ENCODE measurements around the gene ZBTB7A.

Gene ZBTB7A

GRCh38 chr19:4083677-4084546 lies 17.2 kb upstream of the ZBTB7A start:
- no peak overlapping the region for H3K27ac ChIP-seq (ENCODE audit: insufficient read depth, low read depth, low read length, poor library complexity, severe bottlenecking)
- no peaks in the 10 kb centered on the region for H3K9me3 ChIP-seq (ENCODE audit: control insufficient read depth, low read length)
- WGBS, 2 experiments, result 85 to 86% methylated on average over 28 of the region's 28 CpGs

DNA sequence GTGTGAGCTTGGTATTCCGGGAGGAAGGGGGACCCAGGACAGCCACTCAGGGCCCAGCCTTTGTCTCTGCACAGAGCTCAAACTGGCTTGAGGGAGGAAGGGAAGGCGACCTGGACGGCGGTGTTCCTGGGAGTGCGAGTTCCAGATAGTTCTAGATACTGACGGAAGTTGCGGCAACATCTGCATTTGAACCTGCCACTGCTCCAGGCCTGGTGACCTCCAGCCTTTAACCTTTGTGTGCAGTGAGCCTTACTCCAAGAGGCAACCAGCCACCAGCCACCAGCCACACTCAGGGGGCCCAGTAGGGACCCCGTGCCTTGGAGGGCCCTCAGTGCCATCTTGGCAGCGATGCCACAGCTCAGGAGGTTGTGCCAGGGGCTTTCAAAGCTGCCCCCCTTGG lies 15.5 kb upstream of the ZBTB7A start:
- 83 to 84% methylated on average over 9 of the region's 9 CpGs for WGBS, 2 experiments
- H3K27ac ChIP-seq (ENCODE audit: insufficient read depth, low read depth, low read length, poor library complexity, severe bottlenecking), result no peak overlapping the region
- H3K36me3 ChIP-seq (ENCODE audit: control insufficient read depth, insufficient read depth, low read length), result no peaks in the 10 kb centered on the region
- no peaks in the 10 kb centered on the region for H3K9me3 ChIP-seq (ENCODE audit: control insufficient read depth, low read length)
- H3K27me3 ChIP-seq (ENCODE audit: control insufficient read depth, insufficient read depth, low read length, poor library complexity, severe bottlenecking), result no peaks in the 10 kb centered on the region
- H3K4me3 ChIP-seq (ENCODE audit: insufficient read depth, low read depth, low read length), result no peak overlapping the region
- H3K4me1 ChIP-seq (ENCODE audit: control insufficient read depth, insufficient read depth, low read length), result no peaks in the 10 kb centered on the region

More at GRCh38 chr19:4083677-4084546, 17.2 kb upstream of the ZBTB7A start:
- Histone ChIP-seq H3K4me1 (ENCODE audit: control insufficient read depth, insufficient read depth, low read length) (no peaks in the 10 kb centered on the region), H3K4me3 (ENCODE audit: insufficient read depth, low read depth, low read length) (no peak overlapping the region), H3K36me3 (ENCODE audit: control insufficient read depth, insufficient read depth, low read length) (no peaks in the 10 kb centered on the region), H3K27me3 (ENCODE audit: control insufficient read depth, insufficient read depth, low read length, poor library complexity, severe bottlenecking) (no peaks in the 10 kb centered on the region)

DNA sequence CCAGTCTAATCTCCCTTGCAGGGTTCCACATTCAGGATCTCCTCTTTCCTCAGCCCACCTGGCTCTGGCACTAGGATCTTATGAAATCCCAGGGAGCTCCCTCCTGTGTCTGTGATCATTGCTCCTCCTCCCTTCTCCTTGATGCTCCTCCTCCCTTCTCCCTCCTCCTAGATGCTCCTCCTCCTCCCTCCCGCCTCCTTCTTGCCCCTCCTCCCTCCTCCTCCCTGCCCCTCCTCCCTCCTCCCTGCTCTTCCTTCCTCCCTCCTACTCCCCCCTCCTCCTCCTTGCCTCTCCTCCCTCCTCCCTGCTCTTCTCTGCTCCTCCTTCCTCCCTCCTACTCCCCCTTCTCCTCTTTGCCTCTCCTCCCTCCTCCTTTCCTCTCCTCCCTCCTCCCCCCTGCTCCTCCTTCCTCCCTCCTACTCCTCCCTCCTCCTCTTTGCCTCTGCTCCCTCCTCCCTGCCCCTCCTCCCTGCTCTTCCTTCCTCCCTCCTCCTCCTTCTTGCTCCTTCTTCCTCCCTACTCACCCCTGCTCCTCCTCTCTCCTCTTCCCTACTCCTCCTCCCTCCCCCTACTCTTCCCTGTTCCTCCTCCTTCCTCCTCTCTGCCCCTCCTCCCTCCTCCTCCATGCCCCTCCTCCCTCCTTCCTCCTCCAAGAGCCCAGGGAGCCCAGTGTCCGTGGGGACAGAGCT lies 14.9 kb upstream of the ZBTB7A start:
- Histone ChIP-seq H3K36me3 (ENCODE audit: control insufficient read depth, insufficient read depth, low read length) (no peaks in the 10 kb centered on the region), H3K9me3 (ENCODE audit: control insufficient read depth, low read length) (no peaks in the 10 kb centered on the region), H3K27ac (ENCODE audit: insufficient read depth, low read depth, low read length, poor library complexity, severe bottlenecking) (no peak overlapping the region), H3K4me3 (ENCODE audit: insufficient read depth, low read depth, low read length) (no peak overlapping the region), H3K27me3 (ENCODE audit: control insufficient read depth, insufficient read depth, low read length, poor library complexity, severe bottlenecking) (no peaks in the 10 kb centered on the region), H3K4me1 (ENCODE audit: control insufficient read depth, insufficient read depth, low read length) (no peaks in the 10 kb centered on the region)
- 35 to 43% methylated on average over 2 of the region's 2 CpGs for WGBS, 2 experiments

- 81 to 83% methylated on average over 6 of the region's 6 CpGs for WGBS, 2 experiments
- Histone ChIP-seq H3K27ac (ENCODE audit: insufficient read depth, low read depth, low read length, poor library complexity, severe bottlenecking) (no peak overlapping the region), H3K27me3 (ENCODE audit: control insufficient read depth, insufficient read depth, low read length, poor library complexity, severe bottlenecking) (no peaks in the 10 kb centered on the region), H3K4me1 (ENCODE audit: control insufficient read depth, insufficient read depth, low read length) (no peaks in the 10 kb centered on the region), H3K36me3 (ENCODE audit: control insufficient read depth, insufficient read depth, low read length) (no peaks in the 10 kb centered on the region), H3K4me3 (ENCODE audit: insufficient read depth, low read depth, low read length) (no peak overlapping the region), H3K9me3 (ENCODE audit: control insufficient read depth, low read length) (no peaks in the 10 kb centered on the region)
Observed at GRCh38 chr19:4080473-4080872, 13.8 kb upstream of the ZBTB7A start.

DNA sequence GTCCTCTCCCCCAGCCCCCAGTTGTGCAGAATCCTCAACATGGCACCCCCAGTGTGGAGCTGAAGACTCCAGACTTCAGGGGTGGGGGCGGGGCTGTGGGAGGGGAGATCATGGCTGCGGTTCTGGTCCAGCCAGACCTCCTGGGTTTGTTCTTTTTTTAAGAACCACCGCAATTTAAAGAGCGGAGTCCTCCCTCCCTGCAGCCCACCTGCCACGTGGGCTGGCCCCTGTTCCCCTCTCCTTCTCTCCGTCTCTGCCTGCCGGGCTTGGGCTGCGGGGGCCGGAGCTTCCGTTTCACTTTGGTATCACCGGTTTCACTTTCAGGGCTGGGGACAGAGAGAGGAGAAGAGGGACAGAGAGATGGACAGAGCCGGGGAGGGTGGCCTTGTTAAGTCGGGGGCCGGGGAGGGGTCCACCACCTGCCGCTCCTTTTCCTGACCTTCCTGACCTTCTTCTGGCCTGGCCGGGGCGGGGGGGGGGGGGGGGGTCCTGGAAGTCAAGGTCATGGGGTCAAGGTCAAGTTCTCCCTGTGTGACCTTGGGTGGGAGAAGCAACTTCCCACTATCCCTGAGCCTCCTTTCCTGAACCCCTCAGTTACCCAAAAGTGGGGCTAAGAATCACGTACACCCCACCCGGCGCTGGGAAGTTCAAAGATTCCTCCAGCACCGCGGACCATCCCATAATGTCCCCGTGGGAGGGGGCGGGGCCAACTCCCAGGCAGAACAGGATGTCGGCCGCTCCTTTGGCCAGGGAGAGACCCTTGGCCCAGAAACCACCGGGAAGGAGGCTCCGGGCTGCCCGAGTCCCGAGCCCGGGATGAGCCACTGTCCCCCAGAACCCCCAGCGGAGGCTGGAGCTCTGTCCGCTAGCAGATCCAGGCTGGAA lies 11.3 kb upstream of the ZBTB7A start:
- 57 to 58% methylated on average over 31 to 32 of the region's 33 CpGs for WGBS, 2 experiments
- Histone ChIP-seq H3K4me1 (ENCODE audit: control insufficient read depth, insufficient read depth, low read length) (no peaks in the 10 kb centered on the region), H3K27me3 (ENCODE audit: control insufficient read depth, insufficient read depth, low read length, poor library complexity, severe bottlenecking) (no peaks in the 10 kb centered on the region), H3K27ac (ENCODE audit: insufficient read depth, low read depth, low read length, poor library complexity, severe bottlenecking) (no peak overlapping the region), H3K9me3 (ENCODE audit: control insufficient read depth, low read length) (no peaks in the 10 kb centered on the region), H3K4me3 (ENCODE audit: insufficient read depth, low read depth, low read length) (no peak overlapping the region), H3K36me3 (ENCODE audit: control insufficient read depth, insufficient read depth, low read length) (no peaks in the 10 kb centered on the region)

GRCh38 chr19:4077007-4077374 lies 10.3 kb upstream of the ZBTB7A start:
- Histone ChIP-seq H3K27ac (ENCODE audit: insufficient read depth, low read depth, low read length, poor library complexity, severe bottlenecking) (no peak overlapping the region), H3K4me1 (ENCODE audit: control insufficient read depth, insufficient read depth, low read length) (no peaks in the 10 kb centered on the region), H3K27me3 (ENCODE audit: control insufficient read depth, insufficient read depth, low read length, poor library complexity, severe bottlenecking) (no peaks in the 10 kb centered on the region), H3K36me3 (ENCODE audit: control insufficient read depth, insufficient read depth, low read length) (no peaks in the 10 kb centered on the region), H3K4me3 (ENCODE audit: insufficient read depth, low read depth, low read length) (no peak overlapping the region), H3K9me3 (ENCODE audit: control insufficient read depth, low read length) (no peaks in the 10 kb centered on the region)
- WGBS, 2 experiments, result 71 to 77% methylated on average over 3 of the region's 3 CpGs

DNA sequence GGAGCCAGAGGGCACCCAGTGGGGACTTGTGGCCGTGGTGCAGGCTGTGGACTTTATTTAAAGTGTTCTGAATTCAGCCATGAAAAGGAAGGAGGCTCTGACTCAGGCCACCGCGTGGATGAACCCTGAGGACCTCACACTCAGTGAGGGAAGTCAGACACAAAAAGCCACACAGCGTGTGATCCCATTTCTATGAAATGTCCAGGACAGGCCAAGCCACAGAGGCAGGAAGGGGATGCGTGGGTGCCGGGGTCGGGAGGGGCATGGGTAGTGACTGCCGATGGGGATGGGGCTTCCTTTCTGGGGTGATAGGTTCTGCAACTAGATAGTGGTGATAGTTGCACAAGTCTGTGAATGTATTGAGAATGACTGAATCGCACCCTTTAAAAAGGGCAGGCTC lies 8.7 kb upstream of the ZBTB7A start:
- H3K27me3 ChIP-seq (ENCODE audit: control insufficient read depth, insufficient read depth, low read length, poor library complexity, severe bottlenecking), result no peaks in the 10 kb centered on the region
- H3K4me3 ChIP-seq (ENCODE audit: insufficient read depth, low read depth, low read length), result no peak overlapping the region
- WGBS, 2 experiments, result 85 to 90% methylated on average over 9 of the region's 9 CpGs
- no peaks in the 10 kb centered on the region for H3K36me3 ChIP-seq (ENCODE audit: control insufficient read depth, insufficient read depth, low read length)
- no peaks in the 10 kb centered on the region for H3K4me1 ChIP-seq (ENCODE audit: control insufficient read depth, insufficient read depth, low read length)
- no peaks in the 10 kb centered on the region for H3K9me3 ChIP-seq (ENCODE audit: control insufficient read depth, low read length)
- no peak overlapping the region for H3K27ac ChIP-seq (ENCODE audit: insufficient read depth, low read depth, low read length, poor library complexity, severe bottlenecking)

GRCh38 chr19:4071610-4072009 lies 4.9 kb upstream of the ZBTB7A start:
- Histone ChIP-seq H3K27ac (ENCODE audit: insufficient read depth, low read depth, low read length, poor library complexity, severe bottlenecking) (no peak overlapping the region), H3K36me3 (ENCODE audit: control insufficient read depth, insufficient read depth, low read length) (no peaks in the 10 kb centered on the region), H3K27me3 (ENCODE audit: control insufficient read depth, insufficient read depth, low read length, poor library complexity, severe bottlenecking) (peaks cover 32% of the 10 kb centered on the region), H3K9me3 (ENCODE audit: control insufficient read depth, low read length) (no peaks in the 10 kb centered on the region), H3K4me3 (ENCODE audit: insufficient read depth, low read depth, low read length) (no peak overlapping the region), H3K4me1 (ENCODE audit: control insufficient read depth, insufficient read depth, low read length) (no peaks in the 10 kb centered on the region)
- 93 to 94% methylated on average over 3 of the region's 3 CpGs for WGBS, 2 experiments

DNA sequence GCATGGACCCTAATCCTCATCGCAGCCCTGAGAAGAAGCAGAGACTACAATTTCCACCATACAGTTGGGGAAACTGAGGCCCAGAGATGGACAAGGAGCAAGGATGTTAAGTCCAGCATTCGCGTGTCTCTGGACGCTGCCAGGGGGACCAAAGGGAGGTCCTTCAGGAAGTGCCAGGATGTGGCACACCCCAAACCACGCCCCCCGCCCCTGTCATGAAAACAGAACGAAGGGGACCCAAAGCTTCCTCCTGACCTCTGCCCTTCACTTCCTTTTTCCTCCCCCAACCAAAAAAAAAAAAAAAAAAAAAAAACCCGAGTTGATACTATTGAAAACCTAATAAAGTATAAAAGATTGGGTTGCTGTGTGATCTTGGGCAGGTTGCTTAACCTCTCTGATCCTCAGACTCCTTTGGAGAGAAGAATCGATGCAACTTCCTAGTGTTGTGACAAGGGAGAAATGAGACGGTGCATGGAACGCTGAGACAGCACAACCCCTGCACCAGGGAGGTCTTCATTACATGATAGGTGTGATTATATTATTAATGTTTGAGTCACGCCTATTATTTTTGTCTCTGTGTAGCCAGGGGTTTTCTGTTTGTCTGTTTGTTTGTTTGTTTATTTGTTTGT lies 2.7 kb upstream of the ZBTB7A start:
- no peak overlapping the region for H3K27ac ChIP-seq (ENCODE audit: insufficient read depth, low read depth, low read length, poor library complexity, severe bottlenecking)
- H3K36me3 ChIP-seq (ENCODE audit: control insufficient read depth, insufficient read depth, low read length), result no peaks in the 10 kb centered on the region
- H3K27me3 ChIP-seq (ENCODE audit: control insufficient read depth, insufficient read depth, low read length, poor library complexity, severe bottlenecking), result peaks cover 32% of the 10 kb centered on the region
- no peaks in the 10 kb centered on the region for H3K9me3 ChIP-seq (ENCODE audit: control insufficient read depth, low read length)
- peaks cover 2% of the 10 kb centered on the region for H3K4me1 ChIP-seq (ENCODE audit: control insufficient read depth, insufficient read depth, low read length)
- no peak overlapping the region for H3K4me3 ChIP-seq (ENCODE audit: insufficient read depth, low read depth, low read length)
- WGBS, 2 experiments, result 64 to 67% methylated on average over 11 of the region's 12 CpGs

Data from ectodermal cell (in vitro differentiated cells).